ENCODE data around the gene NT5DC1. TPM values are rescaled to one million over a fixed set of nuclear protein-coding genes. Genes with fewer than 3 reads are reported as not detected.

The NT5DC1 gene
- polyA plus RNA-seq, 1 of the 3 experiments (the other 2 are of a cell fraction) = 20.3 TPM

DNA sequence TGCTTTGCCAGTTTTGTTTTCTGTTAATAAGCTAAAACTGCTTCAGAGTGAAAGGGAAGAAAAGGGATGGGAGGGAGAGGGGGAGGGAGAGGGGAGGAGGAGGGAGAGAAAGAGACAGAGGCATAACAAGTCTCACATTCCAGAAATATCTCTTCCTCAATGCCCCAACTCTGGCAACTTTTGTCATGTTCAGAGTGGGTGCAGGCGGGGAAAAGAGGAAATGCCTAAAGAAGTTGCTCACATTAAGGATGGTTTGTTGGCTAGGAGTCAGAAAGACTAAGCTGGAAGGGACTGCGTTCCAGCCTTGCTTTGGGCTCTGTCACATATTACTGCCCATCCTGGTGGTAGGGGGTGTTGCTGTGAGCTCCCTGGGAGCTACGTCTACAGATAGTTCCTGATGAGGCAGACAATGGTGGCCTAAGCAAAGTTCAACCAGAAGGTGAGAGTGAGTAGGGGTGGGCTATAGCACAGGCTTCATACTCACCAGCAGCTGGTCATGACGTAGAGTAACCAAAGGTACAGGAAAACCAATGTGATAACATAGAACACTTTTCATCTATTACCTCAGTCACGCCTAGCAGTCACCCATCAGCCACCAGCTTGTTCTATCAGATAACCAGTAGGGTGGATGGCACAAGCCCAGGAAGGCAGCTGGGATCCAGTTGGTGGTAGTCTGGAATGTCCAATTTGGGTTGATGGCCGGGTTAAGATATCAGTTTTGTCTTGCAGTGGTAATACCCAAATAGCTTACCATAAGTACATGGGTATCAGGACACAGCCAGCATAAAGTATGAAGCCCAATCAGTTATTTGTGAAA is 151.1 kb downstream of the NT5DC1 start:
- Histone ChIP-seq H3F3A (replicated peaks; ENCODE audit: insufficient read depth) (peaks cover 21% of the 10 kb centered on the region), H4K20me1 (ENCODE audit: insufficient read depth) (peaks cover 3% of the 10 kb centered on the region; the same call in 1 of the 2 replicates), H3K79me2 (ENCODE audit: insufficient read depth) (peaks cover 79% of the 10 kb centered on the region), H3K9me2 (no peaks in the 10 kb centered on the region), H3K36me3 (replicated peaks in 1 of 2; ENCODE audit: control insufficient read depth in 1 of 2, insufficient read depth in 2 of 2, low read length in 1 of 2) (peaks cover 17 to 27% of the 10 kb centered on the region in 2 experiments), H2AFZ (ENCODE audit: low read depth) (no peak overlapping the region), H3K4me2 (peak overlapping the region; percentile 92), H3K4me1 (ENCODE audit: control insufficient read depth in 1 of 2, insufficient read depth in 2 of 2, low read depth in 1 of 2, low read length in 1 of 2) (peaks cover 19 to 32% of the 10 kb centered on the region in 2 experiments; a peak in 3 of 4 replicates), H3K27me3 (ENCODE audit: insufficient read depth) (no peaks in the 10 kb centered on the region), H3K9me3 (no peaks in the 10 kb centered on the region), H3K27ac (ENCODE audit: low read depth in 2 of 2, low read length in 1 of 2) (peak overlapping the region; percentile 71 to 92), H3K9ac (peak overlapping the region; percentile 64), H3K4me3 (ENCODE audit: low read depth in 2 of 2, low read length in 1 of 2) (peak overlapping the region; percentile 92 to 99)
- ChIA-PET CTCF (interaction anchor here (0.7 to 7.0 kb wide), 5 partner anchors 8 to 140 kb away, joined by 3 to 52 read pairs (median 4); no protein-coding TSS in a partner anchor), POLR2A (interaction anchor here (3.1 kb wide), 1 partner anchor 23 kb away, joined by 34 read pairs; no protein-coding TSS in a partner anchor)
- no peak for DNase-seq
- WGBS (ENCODE audit: low lambda C conversion rate) = 60% methylated on average over 5 of the region's 6 CpGs
- peak in 1 of 2 experiments; percentile 32; a peak in 1 of 4 replicates for TF ChIP-seq EP300 (IDR thresholded peaks at IDR 0.05; ENCODE audit: borderline replicate concordance in 1 of 2, low read depth in 1 of 2, low read length in 1 of 2)
- no peak for TF ChIP-seq YY1 (IDR thresholded peaks at IDR 0.05; ENCODE audit: low read depth)
- TF ChIP-seq POLR2AphosphoS5 (IDR thresholded peaks at IDR 0.05; ENCODE audit: low read depth, low read length) = no peak
- TF ChIP-seq, protein P1, sequence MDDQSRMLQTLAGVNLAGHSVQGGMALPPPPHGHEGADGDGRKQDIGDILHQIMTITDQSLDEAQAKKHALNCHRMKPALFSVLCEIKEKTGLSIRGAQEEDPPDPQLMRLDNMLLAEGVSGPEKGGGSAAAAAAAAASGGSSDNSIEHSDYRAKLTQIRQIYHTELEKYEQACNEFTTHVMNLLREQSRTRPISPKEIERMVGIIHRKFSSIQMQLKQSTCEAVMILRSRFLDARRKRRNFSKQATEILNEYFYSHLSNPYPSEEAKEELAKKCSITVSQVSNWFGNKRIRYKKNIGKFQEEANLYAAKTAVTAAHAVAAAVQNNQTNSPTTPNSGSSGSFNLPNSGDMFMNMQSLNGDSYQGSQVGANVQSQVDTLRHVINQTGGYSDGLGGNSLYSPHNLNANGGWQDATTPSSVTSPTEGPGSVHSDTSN (IDR thresholded peaks at IDR 0.05) = peak; percentile 53
- no peak for TF ChIP-seq SMC3 (IDR thresholded peaks at IDR 0.05; ENCODE audit: low read depth, low read length)
- no peak for TF ChIP-seq MEF2A (IDR thresholded peaks at IDR 0.05; ENCODE audit: borderline replicate concordance, low read depth)
- no peak for TF ChIP-seq RXRA (IDR thresholded peaks at IDR 0.05; ENCODE audit: borderline replicate concordance, low read depth)
- peak; percentile 11; the same call in 1 of the 2 replicates for TF ChIP-seq FOSL2 (IDR thresholded peaks at IDR 0.05; ENCODE audit: borderline replicate concordance, low read depth)
- TF ChIP-seq, protein P2, sequence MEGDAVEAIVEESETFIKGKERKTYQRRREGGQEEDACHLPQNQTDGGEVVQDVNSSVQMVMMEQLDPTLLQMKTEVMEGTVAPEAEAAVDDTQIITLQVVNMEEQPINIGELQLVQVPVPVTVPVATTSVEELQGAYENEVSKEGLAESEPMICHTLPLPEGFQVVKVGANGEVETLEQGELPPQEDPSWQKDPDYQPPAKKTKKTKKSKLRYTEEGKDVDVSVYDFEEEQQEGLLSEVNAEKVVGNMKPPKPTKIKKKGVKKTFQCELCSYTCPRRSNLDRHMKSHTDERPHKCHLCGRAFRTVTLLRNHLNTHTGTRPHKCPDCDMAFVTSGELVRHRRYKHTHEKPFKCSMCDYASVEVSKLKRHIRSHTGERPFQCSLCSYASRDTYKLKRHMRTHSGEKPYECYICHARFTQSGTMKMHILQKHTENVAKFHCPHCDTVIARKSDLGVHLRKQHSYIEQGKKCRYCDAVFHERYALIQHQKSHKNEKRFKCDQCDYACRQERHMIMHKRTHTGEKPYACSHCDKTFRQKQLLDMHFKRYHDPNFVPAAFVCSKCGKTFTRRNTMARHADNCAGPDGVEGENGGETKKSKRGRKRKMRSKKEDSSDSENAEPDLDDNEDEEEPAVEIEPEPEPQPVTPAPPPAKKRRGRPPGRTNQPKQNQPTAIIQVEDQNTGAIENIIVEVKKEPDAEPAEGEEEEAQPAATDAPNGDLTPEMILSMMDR (IDR thresholded peaks at IDR 0.05) = no peak
- no peak for TF ChIP-seq ELF1 (IDR thresholded peaks at IDR 0.05)
- TF ChIP-seq, protein P3, sequence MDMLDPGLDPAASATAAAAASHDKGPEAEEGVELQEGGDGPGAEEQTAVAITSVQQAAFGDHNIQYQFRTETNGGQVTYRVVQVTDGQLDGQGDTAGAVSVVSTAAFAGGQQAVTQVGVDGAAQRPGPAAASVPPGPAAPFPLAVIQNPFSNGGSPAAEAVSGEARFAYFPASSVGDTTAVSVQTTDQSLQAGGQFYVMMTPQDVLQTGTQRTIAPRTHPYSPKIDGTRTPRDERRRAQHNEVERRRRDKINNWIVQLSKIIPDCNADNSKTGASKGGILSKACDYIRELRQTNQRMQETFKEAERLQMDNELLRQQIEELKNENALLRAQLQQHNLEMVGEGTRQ (IDR thresholded peaks at IDR 0.05; ENCODE audit: borderline replicate concordance, low read depth, low read length) = no peak
- TF ChIP-seq SIN3A (IDR thresholded peaks at IDR 0.05; ENCODE audit: borderline replicate concordance, low read depth, low read length) = no peak
- peak; percentile 77 for TF ChIP-seq NFIC (IDR thresholded peaks at IDR 0.05; ENCODE audit: borderline replicate concordance)
- 0 out of 2 replicates have a peak, but pooled peaks have one; percentile 65 for TF ChIP-seq TEAD4 (IDR thresholded peaks at IDR 0.05; ENCODE audit: borderline replicate concordance, insufficient read depth)
- TF ChIP-seq, protein P4, sequence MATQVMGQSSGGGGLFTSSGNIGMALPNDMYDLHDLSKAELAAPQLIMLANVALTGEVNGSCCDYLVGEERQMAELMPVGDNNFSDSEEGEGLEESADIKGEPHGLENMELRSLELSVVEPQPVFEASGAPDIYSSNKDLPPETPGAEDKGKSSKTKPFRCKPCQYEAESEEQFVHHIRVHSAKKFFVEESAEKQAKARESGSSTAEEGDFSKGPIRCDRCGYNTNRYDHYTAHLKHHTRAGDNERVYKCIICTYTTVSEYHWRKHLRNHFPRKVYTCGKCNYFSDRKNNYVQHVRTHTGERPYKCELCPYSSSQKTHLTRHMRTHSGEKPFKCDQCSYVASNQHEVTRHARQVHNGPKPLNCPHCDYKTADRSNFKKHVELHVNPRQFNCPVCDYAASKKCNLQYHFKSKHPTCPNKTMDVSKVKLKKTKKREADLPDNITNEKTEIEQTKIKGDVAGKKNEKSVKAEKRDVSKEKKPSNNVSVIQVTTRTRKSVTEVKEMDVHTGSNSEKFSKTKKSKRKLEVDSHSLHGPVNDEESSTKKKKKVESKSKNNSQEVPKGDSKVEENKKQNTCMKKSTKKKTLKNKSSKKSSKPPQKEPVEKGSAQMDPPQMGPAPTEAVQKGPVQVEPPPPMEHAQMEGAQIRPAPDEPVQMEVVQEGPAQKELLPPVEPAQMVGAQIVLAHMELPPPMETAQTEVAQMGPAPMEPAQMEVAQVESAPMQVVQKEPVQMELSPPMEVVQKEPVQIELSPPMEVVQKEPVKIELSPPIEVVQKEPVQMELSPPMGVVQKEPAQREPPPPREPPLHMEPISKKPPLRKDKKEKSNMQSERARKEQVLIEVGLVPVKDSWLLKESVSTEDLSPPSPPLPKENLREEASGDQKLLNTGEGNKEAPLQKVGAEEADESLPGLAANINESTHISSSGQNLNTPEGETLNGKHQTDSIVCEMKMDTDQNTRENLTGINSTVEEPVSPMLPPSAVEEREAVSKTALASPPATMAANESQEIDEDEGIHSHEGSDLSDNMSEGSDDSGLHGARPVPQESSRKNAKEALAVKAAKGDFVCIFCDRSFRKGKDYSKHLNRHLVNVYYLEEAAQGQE (IDR thresholded peaks at IDR 0.05; ENCODE audit: low read depth, low read length) = no peak
- peak; percentile 62; the same call in 1 of the 2 replicates for TF ChIP-seq TCF12 (IDR thresholded peaks at IDR 0.05)
- peak; percentile 32; the same call in 1 of the 2 replicates for TF ChIP-seq JUND (IDR thresholded peaks at IDR 0.05)
- TF ChIP-seq, protein P5, sequence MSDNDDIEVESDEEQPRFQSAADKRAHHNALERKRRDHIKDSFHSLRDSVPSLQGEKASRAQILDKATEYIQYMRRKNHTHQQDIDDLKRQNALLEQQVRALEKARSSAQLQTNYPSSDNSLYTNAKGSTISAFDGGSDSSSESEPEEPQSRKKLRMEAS (IDR thresholded peaks at IDR 0.05; ENCODE audit: low read depth) = peak; percentile 43; the same call in 1 of the 2 replicates
- TF ChIP-seq GABPA (IDR thresholded peaks at IDR 0.05; ENCODE audit: low read depth) = 0 out of 2 replicates have a peak, but pooled peaks have one; percentile 8
